ENCODE measurements around the gene CYTH1. TPM values are rescaled to one million over a fixed set of nuclear protein-coding genes. Genes with fewer than 3 reads are reported as not detected.
"Not testable (repeated sequence)": the region's sequence is repeated elsewhere in the genome, so short reads cannot be mapped to it uniquely, and the experiment has no call there.

CYTH1 gene
- polyA plus RNA-seq, 1 experiment = 13.7 TPM

DNA sequence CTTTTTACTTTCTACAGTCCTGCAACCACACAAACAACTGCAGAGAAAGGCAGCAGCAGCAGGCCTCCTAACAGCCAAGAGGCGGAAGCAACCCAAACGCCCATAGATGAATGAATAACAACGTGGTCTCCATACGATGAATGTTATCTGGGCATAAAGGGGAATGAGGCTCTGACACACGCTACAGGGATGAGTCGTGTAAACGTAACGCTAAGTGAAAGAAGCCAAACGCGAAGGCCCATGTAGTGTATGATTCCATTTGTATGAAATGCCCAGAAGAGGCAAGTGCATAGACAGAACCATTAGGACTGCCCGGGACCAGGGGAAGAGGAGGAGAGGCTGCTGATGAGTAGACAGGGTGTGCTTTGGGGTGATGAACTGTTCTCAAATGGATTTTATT is 110.1 kb downstream of the CYTH1 start:
- Histone ChIP-seq H3K27ac (ENCODE audit: low read depth, low read length) (no peak overlapping the region), H3K9me3 (ENCODE audit: control insufficient read depth, insufficient read depth, low read length) (peaks cover 7% of the 10 kb centered on the region; the same call in 1 of the 2 replicates), H3K4me3 (ENCODE audit: low read depth, low read length) (no peak overlapping the region), H3K27me3 (ENCODE audit: control insufficient read depth, insufficient read depth, low read length) (no peaks in the 10 kb centered on the region)
- peak; percentile 44 for DNase-seq (ENCODE audit: low read depth, low spot score)
- TF ChIP-seq, protein P1, sequence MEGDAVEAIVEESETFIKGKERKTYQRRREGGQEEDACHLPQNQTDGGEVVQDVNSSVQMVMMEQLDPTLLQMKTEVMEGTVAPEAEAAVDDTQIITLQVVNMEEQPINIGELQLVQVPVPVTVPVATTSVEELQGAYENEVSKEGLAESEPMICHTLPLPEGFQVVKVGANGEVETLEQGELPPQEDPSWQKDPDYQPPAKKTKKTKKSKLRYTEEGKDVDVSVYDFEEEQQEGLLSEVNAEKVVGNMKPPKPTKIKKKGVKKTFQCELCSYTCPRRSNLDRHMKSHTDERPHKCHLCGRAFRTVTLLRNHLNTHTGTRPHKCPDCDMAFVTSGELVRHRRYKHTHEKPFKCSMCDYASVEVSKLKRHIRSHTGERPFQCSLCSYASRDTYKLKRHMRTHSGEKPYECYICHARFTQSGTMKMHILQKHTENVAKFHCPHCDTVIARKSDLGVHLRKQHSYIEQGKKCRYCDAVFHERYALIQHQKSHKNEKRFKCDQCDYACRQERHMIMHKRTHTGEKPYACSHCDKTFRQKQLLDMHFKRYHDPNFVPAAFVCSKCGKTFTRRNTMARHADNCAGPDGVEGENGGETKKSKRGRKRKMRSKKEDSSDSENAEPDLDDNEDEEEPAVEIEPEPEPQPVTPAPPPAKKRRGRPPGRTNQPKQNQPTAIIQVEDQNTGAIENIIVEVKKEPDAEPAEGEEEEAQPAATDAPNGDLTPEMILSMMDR (IDR thresholded peaks at IDR 0.05; ENCODE audit: low read depth, low read length) = no peak
- POLR2A ChIA-PET = no interaction called here
- CTCF ChIA-PET = no interaction called here

- H3K27ac ChIP-seq (ENCODE audit: low read depth, low read length); POLR2A ChIA-PET; CTCF ChIA-PET; DNase-seq (ENCODE audit: low read depth, low spot score); H3K9me3 ChIP-seq (ENCODE audit: control insufficient read depth, insufficient read depth, low read length); H3K27me3 ChIP-seq (ENCODE audit: control insufficient read depth, insufficient read depth, low read length); H3K4me3 ChIP-seq (ENCODE audit: low read depth, low read length): not testable (repeated sequence)
Observed at GRCh38 chr17:78671726-78672001, 110.4 kb downstream of the CYTH1 start.

GRCh38 chr17:78670850-78671725 is 111.0 kb downstream of the CYTH1 start:
- Histone ChIP-seq H3K9me3 (ENCODE audit: control insufficient read depth, insufficient read depth, low read length) (peaks cover 7% of the 10 kb centered on the region; the same call in 1 of the 2 replicates), H3K27ac (ENCODE audit: low read depth, low read length) (no peak overlapping the region), H3K27me3 (ENCODE audit: control insufficient read depth, insufficient read depth, low read length) (no peaks in the 10 kb centered on the region), H3K4me3 (ENCODE audit: low read depth, low read length) (no peak overlapping the region)
- CTCF ChIA-PET = no interaction called here
- no peak for DNase-seq (ENCODE audit: low read depth, low spot score)
- TF ChIP-seq, protein P1 (IDR thresholded peaks at IDR 0.05; ENCODE audit: low read depth, low read length) = no peak
- POLR2A ChIA-PET = no interaction called here

GRCh38 chr17:78669975-78670518 is 112.0 kb downstream of the CYTH1 start:
- TF ChIP-seq, protein P1 (IDR thresholded peaks at IDR 0.05; ENCODE audit: low read depth, low read length) = no peak
- peaks cover 7% of the 10 kb centered on the region; the same call in 1 of the 2 replicates for H3K9me3 ChIP-seq (ENCODE audit: control insufficient read depth, insufficient read depth, low read length)
- H3K27ac ChIP-seq (ENCODE audit: low read depth, low read length) = no peak overlapping the region
- no peak overlapping the region for H3K4me3 ChIP-seq (ENCODE audit: low read depth, low read length)
- DNase-seq (ENCODE audit: low read depth, low spot score) = no peak
- ChIA-PET POLR2A (no interaction called here), CTCF (interaction anchor here (0.8 kb wide), 1 partner anchor 37 kb away, joined by 5 read pairs; no protein-coding TSS in a partner anchor)
- H3K27me3 ChIP-seq (ENCODE audit: control insufficient read depth, insufficient read depth, low read length) = no peaks in the 10 kb centered on the region

- TF ChIP-seq, protein P1 (IDR thresholded peaks at IDR 0.05; ENCODE audit: low read depth, low read length) = no peak
- POLR2A ChIA-PET = no interaction called here
- CTCF ChIA-PET = interaction anchor here (0.8 kb wide), 1 partner anchor 38 kb away, joined by 5 read pairs; no protein-coding TSS in a partner anchor
- DNase-seq (ENCODE audit: low read depth, low spot score) = no peak
- H3K27ac ChIP-seq (ENCODE audit: low read depth, low read length) = no peak overlapping the region
- no peaks in the 10 kb centered on the region for H3K27me3 ChIP-seq (ENCODE audit: control insufficient read depth, insufficient read depth, low read length)
- H3K9me3 ChIP-seq (ENCODE audit: control insufficient read depth, insufficient read depth, low read length) = peaks cover 7% of the 10 kb centered on the region; the same call in 1 of the 2 replicates
- H3K4me3 ChIP-seq (ENCODE audit: low read depth, low read length) = no peak overlapping the region
Observed at GRCh38 chr17:78669256-78669974, 112.7 kb downstream of the CYTH1 start.
